HG02884 (cell line): ENCODE data around the gene ZNF516.

Experiments
- ATAC-seq: cut with Tn5 transposase; IDR thresholded peaks from one replicate; pipeline ENCODE4 v1.9.1; 2021; ENCODE audit warnings: mild to moderate bottlenecking, moderate library complexity; ENCODE audit not compliant: unreplicated experiment

Gene ZNF516

GRCh38 chr18:76506974-76507764, 12.1 kb upstream of the ZNF516 start:
- no peak for ATAC-seq

GRCh38 chr18:76506395-76506794, 11.4 kb upstream of the ZNF516 start:
- ATAC-seq, result no peak

DNA sequence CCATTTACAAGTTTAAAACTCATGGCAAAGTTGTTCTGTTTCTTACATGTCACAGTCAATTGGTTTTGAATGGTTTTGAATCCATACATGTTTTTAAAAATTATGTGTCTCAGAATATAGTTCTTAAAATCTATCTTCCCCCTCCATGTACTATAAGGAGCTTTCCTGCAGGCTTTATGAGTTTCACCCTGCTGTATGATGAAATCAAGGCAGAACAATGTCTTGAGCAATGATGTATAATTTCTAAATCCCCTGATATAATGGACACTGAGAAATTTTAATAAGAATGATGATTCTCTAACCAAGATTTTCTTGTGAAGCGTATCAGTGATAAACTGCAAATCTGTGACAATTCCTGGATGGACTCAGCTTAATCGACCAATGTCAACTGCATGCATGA, 10.6 kb upstream of the ZNF516 start:
- ATAC-seq, result no peak

DNA sequence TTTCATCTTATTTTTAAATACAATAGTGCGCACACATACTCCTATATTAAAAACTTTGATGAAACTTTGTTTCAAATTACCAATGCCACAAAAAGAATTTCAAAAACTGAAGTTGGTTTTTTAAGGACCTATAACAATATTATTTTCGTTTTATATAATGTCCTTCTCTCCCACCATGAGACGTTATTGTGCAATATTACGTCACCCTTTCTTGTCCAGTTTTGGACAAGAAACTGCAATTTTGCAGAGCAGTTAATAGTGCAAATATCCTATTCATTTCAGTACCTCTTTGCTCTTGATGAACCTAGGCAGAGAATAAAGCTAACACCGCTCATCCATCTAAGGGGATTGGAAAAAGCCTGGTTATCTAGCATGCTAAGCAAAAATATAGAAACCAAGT, 9.7 kb upstream of the ZNF516 start:
- no peak for ATAC-seq

- no peak for ATAC-seq
Measured at GRCh38 chr18:76503649-76504386, 8.8 kb upstream of the ZNF516 start.

- no peak for ATAC-seq
Measured at GRCh38 chr18:76502551-76502950, 7.5 kb upstream of the ZNF516 start.

DNA sequence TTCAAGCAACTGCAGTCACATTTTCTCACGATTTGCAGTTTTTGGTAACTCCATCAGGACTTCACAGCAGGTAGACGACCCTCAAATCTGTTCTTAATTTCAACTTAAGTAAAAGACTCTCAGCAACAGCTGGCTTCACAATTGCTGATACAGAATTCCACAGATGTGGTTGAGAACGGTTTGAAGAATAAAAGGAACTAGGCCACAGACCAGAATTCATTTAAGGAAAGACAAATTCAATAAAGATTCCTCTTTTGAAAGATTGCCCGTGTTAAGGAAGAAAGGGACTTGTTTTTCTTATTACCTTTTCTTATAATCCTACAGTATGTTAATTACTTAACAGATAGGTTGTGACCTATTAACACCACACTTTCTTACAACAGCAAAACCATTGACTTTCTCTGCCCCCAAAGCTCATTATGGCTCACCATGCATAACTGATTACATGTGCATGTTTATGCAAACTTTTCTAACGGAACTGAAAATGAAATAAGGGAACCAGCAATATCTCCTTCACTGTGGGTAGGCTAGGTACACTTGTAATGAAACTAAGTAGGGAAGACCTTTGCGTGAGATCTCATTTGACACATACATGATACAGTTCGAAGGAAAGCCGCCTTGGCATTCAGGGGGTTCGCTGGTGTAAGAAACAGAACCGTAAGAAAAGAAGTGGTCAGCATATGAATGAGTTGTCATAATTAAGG, 4.7 kb upstream of the ZNF516 start:
- ATAC-seq, result peak; percentile 93

DNA sequence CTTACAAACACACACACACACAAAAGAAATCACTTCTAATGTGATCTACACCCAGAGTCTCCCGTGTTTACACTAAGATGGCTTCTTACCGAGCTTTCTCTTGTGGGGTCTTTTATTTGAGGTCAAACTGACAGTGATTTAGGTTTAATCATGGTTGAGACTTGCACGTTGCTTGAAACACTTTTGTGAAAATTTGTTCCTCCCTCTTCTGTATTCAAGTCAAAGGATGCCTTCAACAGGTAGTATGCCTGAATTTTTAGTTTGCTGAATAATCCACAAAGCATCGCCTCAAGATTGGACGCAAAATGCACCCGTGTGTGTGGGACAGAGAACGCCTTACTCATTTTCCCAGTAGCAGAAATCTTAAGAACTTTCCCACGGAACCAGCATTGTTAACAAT, 4.0 kb upstream of the ZNF516 start:
- no peak for ATAC-seq

GRCh38 chr18:76498064-76498463, 3.0 kb upstream of the ZNF516 start:
- no peak for ATAC-seq

DNA sequence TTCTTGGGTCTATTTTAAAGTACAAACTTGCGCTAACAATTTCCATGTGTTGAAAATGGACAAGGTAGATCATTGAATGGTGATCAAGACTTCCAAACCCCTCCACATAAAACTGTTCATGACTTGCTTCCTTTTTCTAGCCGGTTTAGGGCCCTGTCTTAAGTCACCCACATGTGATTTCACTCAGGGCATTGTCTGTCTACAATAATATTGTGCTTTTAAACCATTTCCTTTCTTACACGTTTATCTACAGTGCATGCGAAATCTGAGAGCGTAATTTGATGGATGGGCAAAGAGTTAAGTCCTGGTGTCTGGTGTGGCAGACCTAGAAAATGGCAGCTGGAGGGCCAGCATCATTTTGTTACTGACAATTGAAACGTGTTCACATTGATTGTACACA, 2.0 kb upstream of the ZNF516 start:
- ATAC-seq, result no peak

DNA sequence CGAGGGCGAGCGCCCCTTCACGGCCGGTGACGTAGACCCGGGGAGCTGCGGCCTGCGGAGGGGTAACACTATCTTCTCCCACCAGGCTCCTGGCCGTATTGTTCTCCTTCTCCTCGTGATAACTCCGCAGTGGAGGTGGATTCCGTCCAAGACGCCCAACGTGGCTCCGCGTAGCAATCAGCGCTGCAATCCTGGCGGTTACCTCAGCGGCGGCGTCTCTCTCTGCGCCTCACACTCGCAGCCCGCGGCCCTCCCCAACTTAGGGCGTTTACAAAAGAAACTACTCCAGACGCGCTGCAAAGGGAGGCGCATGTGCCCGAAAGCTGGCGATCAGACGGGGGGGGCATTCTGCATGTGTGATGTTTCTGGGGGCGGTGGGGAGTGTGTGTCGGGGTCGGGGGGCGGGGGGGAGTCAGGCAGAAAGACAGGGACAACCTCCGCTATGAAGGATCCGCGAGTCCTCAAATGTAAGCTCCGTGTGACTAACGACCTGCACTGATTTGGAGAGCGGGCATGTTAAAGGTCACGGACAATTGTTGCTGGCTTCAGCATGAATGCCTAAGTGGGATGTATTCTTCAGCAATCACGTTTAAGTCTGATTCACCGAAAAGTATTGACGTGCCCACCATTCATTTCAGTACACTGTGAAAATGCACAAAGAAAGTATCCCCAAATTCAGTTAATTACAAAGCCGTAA, 1.3 kb upstream of the ZNF516 start:
- no peak for ATAC-seq

- no peak for ATAC-seq
Measured at GRCh38 chr18:76495435-76496193, 572 bp upstream of the ZNF516 start.

DNA sequence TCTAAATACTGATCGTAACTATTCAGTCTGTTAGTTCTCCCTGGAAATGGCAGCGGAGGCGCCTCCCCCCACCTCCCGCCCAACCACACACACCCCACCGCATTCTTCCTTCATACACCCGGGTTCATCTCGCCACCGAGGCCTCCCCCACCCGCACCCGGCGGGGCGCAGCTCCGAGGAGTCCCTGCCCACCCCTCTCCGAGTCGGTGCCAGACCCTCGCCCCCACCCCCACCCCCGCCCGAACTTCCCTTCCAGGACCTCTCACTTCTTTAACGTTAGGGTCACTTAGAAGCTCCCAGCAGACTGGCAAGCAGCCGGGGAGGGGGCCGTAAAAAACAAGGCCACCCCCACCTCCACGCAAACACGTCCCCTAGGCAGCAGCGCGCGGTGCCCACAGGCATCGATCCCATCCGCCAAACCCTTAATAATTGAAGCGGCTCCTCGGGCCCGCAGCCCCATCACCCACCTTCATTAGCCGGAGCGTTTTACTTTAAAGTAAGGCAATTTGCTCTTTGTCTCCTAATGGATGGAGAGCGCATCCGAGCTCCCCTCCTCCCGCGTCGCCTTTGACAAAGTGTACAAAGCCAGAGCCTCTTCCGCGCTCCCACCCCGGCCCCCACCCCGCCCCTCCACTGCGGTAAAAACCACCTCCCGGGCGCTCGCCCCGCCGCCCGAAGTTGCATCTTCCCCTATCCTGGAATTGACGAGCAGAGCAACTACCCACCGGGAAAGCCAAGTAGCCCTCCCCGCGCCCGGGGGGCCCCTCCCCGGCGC, 624 bp downstream of the ZNF516 start:
- no peak for ATAC-seq

DNA sequence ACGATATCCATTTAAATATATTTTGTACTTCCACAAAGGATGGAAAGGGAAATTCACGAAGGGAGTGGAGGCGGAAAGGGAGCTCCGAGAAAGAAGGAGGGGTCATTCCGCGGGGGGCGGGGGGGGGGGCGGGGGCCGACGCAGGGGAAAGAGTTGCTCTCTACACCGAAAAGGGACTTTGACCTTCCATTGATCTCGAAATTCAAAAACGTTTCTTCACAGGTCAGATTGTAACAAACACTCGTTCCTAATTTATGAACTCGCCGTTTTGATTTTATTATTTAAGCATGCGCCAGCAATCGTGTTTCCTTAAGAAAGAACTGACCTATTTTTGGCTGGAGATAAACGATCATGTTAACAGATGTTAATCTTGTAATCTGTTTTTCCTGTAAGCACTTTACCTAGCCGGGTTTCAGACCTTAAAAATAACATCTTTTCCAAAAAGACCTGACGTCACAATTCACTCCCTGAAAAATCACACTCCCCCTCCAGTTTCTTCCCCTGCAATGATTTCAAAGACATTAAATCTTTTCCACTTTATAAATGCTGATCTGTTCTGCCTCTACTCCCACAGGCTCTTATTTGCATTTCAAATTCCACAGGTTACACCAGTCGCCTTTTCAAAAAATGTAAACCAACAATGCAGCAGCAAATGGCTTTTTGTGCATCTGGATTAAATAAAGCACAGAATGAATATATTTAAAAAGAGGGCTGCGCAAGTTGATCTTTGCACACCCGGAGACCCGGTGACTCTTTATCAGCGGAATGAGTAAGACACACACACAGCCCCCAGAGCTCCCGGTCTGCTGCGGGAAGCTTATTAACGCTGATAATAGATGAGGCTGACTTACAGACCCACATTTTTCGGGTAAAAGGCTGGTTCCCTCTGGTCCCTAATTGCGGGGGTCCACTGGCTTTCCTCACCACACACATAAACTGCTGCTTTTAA, 1.6 kb downstream of the ZNF516 start:
- ATAC-seq, result peak; percentile 6

GRCh38 chr18:76492669-76493212, 2.3 kb downstream of the ZNF516 start:
- peak; percentile 66 for ATAC-seq

DNA sequence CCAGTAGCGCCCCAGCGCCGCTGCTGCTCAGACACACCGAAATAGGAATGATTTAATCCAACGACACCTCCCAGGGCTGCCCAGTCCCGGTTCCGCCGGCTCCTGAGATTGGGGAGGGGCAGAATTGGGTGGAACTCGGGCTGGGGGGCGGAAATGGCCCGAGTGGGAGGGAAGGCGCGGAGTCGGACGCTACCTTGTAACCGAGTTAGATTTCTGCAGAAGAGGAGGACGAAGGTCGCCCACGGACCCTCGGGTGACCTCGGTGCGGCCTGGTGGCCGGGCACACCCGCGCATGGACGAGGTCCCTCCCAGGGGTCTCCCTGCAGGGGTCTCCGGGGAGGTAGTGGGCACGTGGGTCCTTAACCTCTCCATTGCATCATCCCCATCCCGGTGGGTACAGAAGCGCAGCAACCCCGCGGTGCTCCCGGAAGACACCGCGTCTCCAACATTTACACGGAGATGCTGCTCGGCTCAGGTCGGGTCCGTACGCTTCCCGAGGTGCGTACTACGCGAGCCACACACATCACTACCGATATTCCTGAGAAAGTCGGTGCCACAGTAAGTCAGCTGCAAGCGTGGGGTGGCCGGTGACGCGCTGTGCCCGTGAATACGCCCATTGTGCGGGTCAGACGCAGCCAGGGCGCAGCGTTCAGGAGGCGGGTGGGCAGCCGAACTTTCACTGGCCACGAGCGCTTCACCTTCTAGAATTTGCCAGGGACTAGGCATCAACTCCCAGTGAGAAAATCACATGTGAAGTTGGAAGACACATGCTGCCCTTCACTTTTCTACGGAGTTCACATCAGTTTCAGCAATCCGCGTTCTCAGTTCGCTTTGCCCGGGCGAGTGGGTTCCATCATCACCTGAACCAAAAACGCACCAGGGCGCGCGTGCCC, 3.0 kb downstream of the ZNF516 start:
- no peak for ATAC-seq

GRCh38 chr18:76491473-76491775, 3.6 kb downstream of the ZNF516 start:
- no peak for ATAC-seq
